ENCODE data around the gene ARHGEF28. TPM values are rescaled to one million over a fixed set of nuclear protein-coding genes. Genes with fewer than 3 reads are reported as not detected.

The ARHGEF28 gene
- polyA plus RNA-seq, 4 donors, result 42.0 to 57.9 (median 51.4) TPM

- no peak for DNase-seq (ENCODE audit: low read depth in 4 of 4, low spot score in 2 of 4)
These were observed 353.3 kb downstream of the ARHGEF28 start for GRCh38 chr5:73979321-73979720.

- DNase-seq (ENCODE audit: low read depth in 4 of 4, low spot score in 2 of 4), result no peak
These were observed 355.7 kb downstream of the ARHGEF28 start for GRCh38 chr5:73981704-73982103.

GRCh38 chr5:73983644-73984043 is 357.6 kb downstream of the ARHGEF28 start:
- DNase-seq (ENCODE audit: low read depth in 4 of 4, low spot score in 2 of 4), result no peak

GRCh38 chr5:73985145-73985544 is 359.1 kb downstream of the ARHGEF28 start:
- no peak for DNase-seq (ENCODE audit: low read depth in 4 of 4, low spot score in 2 of 4)

- no peak for DNase-seq (ENCODE audit: low read depth in 4 of 4, low spot score in 2 of 4)
These were observed 360.7 kb downstream of the ARHGEF28 start for GRCh38 chr5:73986729-73987128.

- no peak for DNase-seq (ENCODE audit: low read depth in 4 of 4, low spot score in 2 of 4)
These were observed 361.9 kb downstream of the ARHGEF28 start for GRCh38 chr5:73987915-73988314.

DNA sequence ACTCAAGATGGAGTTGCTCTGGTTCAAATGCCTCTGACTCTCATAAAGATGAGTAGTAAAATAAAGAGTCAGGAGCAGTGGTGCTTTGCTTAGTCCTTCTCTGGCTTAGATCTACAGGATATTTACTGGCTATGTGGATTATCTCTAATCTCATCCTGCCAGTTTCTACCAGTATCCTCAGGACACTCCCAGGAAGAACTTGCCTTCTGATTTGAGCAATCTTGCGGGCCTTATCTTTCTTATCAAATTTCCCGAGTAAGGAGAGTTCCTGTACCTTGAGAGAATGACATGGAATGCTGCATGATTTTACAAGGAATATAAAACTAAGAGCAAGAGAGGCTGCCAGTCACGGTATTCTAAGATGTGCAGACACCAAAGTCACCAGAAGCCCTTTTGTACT is 364.0 kb downstream of the ARHGEF28 start:
- DNase-seq (ENCODE audit: low read depth in 4 of 4, low spot score in 2 of 4), result no peak

Other genes with a start within 250 kb of the ARHGEF28 start
- gene FOXD1, start 177.4 kb upstream of the ARHGEF28 start, polyA plus RNA-seq (ENCODE audit: insufficient read length in 4 of 4), result 10 to 100 TPM in 3 of 4 donors, 1 to 10 TPM in 1; 7.9 to 23.6 (median 15.2) TPM
- 1,000 to 10,000 TPM in 2 of 4 donors, 100 to 1,000 TPM in 2; 799 to 1,047 (median 969) TPM for gene BTF3, start 127.8 kb upstream of the ARHGEF28 start, polyA plus RNA-seq (ENCODE audit: insufficient read length in 4 of 4)
- gene ANKRA2, start 60.6 kb upstream of the ARHGEF28 start, polyA plus RNA-seq (ENCODE audit: insufficient read length in 4 of 4), result 10 to 100 TPM; 36.8 to 68.7 (median 47.3) TPM
- 10 to 100 TPM; 12.6 to 19.9 (median 17.3) TPM for gene UTP15, start 60.5 kb upstream of the ARHGEF28 start, polyA plus RNA-seq (ENCODE audit: insufficient read length in 4 of 4)